GM19025 (cell line): Measurements from ENCODE around the gene SERPINB1.
"Not testable (repeated sequence)": the region's sequence is repeated elsewhere in the genome, so short reads cannot be mapped to it uniquely, and the experiment has no call there.

ENCODE experiments used
- ATAC-seq: cut with Tn5 transposase; IDR thresholded peaks from one replicate; pipeline ENCODE4 v1.9.1; 2021; ENCODE audit warnings: mild to moderate bottlenecking, low read depth, moderate library complexity; ENCODE audit not compliant: unreplicated experiment

Gene SERPINB1

DNA sequence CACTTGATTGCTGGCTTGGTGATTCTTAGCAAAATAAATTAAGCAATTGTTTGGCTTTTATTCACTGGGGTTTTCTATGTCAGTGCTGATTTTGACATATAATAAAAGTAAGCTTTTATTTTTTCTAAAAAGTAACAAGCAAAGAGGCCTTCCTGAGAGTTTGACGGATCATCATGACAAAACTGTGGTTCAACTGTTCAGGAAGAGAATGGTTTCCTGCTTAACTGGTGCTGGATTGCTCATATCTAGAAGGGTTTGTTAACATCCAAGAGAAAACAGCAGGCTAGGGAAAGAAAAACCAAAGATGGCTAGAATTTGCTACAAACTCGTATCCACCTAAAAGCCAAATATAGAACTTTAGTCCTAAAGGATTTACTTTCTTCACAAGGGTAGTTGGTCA is 21.2 kb downstream of the SERPINB1 start:
- no peak for ATAC-seq

DNA sequence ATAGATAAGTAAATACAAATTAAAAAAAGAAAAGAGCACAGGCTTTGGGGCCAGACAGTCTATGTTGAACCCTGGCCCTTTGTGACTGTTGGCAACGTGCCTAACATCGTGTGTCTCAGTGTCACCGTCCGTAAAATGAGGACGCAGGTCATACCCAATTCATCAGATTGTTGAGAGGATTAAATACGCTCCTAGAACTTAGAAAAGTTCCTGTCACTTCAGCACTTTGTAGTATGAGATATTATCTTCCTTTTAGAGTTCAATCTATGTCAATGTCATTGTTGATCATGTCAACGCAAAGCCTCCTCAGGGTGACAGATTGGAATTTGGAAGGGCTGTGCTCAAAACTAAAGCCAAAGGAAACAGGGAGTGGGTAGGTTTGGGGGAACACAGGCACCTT is 21.7 kb downstream of the SERPINB1 start:
- ATAC-seq: no peak

DNA sequence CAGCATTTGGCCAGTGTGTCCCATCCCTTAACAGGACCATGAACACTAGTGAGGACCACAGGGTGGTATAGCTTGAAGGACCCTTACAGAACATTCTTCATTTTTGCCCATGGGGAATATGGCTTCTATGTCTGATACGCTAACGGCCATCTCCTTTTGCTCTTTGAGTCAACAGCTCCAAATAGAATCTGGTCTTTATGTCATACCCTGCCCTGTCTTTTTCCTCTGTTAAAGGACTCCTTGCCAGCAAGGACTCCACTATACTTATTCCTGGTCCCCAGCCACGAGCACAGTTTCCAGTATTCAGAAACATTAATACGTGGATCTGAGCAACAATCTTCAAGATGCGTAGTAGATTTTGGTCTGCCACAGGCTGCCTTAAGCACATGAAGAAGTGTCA is 22.5 kb downstream of the SERPINB1 start:
- ATAC-seq: no peak

DNA sequence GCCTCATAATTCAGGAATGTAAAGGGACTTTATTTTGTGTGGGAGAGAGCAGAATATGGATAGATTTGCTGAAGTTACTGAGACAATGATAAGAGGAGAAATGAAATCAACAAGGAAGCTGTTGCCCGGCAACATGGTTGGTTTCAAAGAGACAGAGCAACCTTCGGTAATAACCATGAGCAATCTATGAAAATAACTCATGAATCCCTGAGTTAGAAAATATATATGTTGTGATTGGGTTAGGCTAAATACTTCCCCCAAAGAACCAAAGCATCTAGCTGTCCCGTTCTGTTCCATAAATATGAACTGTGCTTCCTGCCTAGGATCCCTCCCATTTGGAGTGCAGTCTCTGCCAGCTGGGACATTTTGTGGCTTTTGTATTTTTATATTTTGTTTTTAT is 23.1 kb downstream of the SERPINB1 start:
- ATAC-seq: no peak

DNA sequence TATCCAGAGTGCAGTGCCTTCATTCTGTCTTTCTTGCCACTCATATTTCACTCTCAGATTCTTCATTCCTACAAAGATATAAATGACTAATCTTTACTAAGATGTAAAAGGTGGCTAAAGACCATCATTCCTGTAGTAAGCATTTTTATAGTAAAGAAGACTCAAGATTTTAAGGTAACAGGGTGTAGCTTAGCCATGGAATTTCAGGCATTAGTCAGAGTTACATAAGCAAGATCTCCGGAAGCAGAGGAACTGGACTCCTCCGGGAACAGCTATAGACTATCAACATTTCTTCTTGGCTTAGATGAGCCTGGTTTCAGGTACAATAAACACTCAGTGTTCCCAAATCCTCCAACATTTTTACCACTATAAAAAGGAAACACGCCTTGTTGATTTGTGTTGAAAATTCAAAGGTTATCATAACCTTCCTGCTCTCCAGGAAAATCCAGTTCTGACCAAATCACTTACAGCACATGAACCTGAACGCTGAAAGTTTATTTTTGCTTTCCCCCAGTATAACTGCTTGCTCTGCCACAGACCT is 23.7 kb downstream of the SERPINB1 start:
- ATAC-seq: no peak

DNA sequence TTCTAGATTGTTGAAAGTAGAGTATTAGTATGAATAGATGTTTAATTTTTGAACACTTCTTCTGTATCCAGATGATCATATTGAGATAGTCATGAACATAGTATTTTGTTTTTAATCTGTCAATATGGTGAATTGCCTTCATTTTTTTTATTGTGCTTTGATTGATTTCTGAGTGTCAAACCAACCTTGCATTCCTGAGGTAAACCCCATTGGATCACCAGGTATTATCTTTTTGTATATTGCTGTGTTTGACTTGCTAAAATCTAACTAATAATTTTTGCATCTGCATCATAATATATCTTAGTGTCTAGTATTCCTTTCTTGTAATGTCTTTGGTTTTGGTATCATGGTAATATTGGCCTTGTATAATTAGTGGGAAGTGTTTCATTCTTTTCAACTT is 25.5 kb downstream of the SERPINB1 start:
- ATAC-seq: no peak

DNA sequence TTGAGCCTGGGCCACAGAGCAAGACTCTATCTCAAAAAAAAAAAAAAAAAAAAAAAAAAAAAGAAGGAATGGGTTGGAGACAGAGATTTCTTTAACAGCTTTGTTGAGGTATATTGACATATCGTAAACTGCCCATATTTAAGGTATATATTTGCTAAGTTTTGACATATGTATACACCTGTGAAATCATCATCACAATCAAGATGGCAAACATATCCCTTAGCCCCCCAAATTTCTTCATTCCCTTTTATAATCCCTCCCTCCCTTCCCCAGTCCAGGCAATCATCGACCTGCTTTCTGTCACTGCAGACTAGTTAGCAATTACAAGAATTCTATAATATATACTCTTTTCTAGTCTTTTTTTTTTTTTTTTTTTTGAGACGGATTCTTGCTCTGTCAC is 29.0 kb downstream of the SERPINB1 start:
- no peak for ATAC-seq

DNA sequence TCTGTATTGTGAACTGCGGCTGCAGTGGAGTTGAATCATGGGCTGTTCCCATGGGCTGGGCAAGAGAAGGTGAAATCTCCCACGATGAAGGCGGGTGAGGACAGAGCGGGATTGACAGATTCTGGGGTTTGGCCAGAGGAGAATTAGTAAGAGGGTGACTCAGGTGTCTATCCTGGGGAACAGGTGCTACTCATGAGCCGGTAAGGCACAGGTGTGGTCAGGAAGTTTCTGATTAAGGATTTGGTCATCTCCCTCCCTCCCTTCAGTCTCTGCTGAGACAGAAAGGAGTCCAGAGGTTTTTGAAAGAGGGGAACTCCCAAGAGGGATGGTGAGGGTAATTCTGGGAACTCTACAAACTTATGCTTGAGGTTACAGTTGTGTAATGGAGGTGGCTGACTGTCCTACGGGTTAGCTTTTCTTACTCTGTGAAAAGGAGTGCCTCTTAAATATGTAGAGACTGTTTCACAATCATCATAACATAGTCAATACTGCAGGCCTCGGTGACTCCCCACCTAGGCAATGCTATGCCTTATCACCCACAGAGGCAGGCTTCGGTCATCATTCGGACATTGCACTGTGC is 31.5 kb downstream of the SERPINB1 start:
- no peak for ATAC-seq

DNA sequence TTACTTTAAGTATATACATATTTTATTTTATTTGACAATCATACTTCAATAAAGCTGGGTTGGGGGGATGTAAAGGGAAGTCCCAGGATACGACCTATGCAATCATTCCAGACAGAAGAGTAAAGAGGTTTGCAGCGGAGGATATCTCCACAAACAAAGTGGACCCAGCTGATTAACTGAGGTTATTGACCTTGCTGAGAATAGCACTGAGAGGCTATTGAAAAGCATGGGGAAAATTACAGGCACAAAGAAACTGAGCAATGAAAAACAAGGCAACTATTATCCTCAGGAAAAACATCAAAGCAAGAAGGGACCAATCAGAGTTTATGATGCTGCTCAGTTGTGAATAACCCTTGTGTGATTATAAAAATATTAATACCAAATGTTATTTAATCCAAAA is 32.6 kb downstream of the SERPINB1 start:
- ATAC-seq: no peak

DNA sequence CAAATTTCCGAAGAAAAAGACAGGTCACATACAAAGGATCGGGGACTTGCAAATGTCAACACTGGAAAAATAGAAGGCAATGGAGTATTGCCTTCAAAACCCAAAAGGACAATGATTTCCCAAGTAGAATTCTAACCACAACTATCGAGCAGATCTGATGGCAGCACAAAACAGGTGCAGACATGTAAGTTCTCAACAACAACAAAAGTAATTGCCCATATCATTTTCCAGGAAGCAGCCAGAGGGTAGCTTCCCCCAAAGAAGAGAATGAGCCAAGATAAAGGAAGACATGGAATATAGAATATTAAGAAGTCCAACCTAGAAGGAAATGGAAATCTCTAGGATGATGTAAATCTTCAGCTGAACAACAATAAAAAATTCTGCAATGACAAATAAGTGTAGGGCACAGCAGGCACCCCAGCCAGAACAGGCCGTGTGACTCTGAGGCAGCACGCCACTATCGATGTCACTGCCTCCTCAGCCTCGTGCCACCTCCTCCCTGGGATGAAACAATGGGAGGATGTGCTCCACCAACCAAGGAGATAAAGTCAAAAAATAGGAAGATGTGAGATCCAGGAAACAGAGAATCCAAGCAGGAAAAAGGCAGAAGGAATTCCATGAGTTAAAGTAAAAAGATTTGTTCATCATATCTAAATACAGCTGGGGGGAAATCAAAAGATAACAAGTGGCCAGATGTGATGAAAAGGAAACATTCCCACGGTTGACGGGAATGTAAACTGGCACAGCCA is 34.1 kb downstream of the SERPINB1 start:
- ATAC-seq: no peak

DNA sequence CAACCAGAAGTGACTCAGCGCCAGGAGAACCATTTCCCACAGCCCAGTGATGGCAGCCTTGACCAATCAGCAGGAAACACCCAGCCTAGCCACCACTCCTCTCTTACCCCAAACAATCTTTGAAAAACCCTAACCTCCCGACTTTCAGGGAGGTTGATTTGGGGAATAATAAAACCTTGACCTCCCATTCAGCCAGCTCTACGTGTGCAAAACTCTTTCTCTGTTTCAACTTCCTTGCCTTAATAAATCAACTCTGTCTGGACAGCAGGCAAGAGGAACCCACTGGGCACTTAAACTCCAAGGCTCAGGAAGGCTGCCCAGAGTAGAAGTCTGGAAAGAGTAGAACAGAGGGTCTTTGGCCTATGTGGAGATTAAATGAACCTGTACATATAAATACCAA is 35.0 kb downstream of the SERPINB1 start:
- no peak for ATAC-seq

DNA sequence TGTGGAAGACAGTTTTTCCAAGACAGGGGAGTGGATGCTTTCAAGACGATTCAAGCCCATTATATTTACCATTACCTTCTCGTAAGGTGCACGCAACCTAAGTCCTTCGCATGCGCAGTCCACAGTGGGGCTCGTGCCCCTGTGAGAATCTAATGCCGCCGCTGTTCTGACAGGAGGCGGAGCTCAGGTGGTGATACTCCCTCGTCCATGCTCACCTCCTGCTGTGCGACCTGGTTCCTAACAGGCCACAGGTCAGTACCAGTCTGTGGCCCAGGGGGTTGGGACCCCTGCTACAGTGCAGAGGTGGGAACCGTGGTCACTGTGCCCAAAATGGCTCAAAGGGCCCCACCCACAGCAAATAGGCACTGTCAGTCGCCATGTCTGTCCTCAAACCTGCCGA is 36.6 kb downstream of the SERPINB1 start:
- ATAC-seq: no peak

DNA sequence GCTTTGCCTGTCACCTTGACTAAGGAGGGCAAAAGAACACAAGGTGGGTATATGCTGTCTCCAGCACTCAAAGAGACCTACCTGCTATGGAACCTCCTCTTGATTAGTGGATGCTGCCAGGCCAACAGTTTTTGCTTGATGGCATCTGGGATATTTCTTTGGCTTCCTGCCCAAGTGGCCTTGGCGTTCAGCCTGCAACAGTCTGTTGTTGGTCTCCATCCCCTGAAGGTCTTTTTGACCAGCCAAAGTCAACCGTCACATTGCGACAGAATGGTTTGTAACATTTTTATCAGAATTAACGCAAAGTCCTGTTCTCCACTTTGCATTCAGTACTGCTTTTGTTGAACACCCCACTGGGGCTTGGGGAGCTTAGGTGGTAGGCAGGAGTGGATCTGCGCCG is 37.1 kb downstream of the SERPINB1 start:
- ATAC-seq: no peak

DNA sequence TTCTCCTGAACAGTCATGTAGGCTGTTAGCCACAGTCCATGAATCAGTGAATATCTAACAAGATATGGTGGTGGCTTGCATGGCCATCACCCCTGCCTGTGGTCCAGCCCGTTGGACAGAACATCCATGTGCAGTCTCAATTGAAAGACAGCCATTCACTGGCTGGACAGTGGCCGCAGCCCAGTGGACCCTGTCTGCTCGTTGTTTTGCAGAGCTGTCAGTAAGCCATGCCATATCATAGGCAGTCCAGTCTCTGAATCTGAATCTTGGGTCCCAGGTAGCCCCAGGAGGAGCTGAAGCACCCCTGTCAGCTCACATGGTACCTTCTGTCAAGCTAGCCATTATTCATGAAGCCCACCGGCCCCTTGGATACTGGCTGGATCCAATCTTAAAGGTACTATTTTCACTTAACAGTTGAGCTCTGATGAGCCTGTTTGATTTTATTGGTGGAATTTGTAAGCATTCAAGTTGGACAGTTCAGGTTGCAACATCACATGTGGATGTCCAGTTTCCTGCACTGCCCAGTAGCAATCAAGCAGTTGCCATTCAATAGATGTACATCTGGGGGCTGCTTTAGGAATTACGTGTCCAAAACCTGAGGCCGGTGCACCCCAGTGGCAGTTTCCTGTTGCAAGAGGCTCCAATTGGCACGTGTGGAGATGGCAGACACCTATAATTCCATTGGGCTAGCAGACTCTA is 37.8 kb downstream of the SERPINB1 start:
- no peak for ATAC-seq

DNA sequence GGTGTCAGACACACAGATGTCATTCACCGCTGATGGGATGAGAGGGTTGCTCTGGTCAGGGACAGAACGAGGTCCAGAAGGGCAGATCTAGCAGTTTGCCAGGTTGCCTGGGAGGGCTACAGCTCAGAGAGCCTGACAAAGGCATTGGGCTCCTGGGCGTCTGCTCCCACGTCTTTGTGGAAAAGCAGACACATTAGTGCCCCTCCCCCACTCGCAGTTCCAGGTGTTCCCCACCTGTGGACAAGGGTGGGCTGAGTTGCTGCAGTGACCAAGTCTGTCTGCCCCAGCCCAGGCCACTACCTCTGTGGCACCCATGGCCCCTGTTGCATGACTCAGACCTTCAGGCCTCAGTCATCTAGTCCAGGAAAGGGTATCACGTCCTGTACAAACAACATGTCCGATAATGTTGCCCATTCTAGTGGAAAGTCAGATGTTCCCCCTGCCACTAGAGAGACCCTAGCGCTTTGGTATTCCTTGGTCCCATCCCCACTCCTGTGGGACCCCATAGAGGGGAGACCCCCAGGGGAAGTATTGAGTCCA is 39.1 kb downstream of the SERPINB1 start:
- no peak for ATAC-seq

DNA sequence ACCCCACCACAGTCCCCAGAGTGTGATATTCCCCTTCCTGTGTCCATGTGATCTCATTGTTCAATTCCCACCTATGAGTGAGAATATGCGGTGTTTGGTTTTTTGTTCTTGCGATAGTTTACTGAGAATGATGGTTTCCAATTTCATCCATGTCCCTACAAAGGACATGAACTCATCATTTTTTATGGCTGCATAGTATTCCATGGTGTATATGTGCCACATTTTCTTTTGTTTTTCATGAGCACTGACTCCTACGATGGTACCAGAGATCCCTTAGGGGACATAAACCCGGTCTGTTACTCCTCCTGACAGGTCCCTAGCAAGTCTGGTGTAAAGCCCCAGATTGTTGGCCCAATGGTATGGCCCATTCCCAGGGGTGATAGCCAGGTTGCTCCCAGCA is 40.0 kb downstream of the SERPINB1 start:
- ATAC-seq: not testable (repeated sequence)

DNA sequence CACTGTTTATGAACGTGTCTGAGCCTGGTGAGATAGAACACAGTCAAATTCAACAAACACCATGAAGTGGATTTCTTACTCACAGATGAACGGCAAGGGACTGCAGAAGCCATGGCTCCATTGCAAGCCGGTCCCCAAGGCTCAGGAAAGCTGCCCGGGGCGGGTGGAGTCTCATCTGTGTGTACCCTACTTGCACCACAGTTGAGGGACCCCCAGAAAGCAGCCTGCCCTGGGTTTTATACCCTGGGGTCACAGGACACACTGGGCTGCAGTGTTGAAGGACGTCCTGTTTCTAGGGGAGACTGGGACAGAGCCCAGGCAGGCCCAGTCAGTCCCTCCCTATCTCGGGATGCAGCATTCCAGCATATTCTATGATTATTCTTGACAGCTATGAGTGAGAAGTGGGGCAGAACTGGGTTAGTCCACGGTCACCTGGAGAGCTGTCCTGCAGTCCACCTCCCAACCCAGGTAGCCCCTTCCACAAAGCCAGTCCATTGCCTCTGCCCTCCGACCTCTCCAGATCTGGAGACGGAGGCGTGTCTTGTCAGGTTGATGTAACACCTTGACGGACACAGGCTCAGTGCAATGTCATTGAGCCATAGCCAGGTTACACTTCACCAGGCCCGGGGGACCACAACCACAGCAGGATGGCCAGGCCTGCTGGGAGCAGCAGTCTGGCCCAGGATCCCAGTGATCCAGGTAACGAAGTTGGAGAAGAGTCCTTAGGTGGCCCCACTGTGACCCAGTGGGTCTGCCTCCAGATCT is 40.9 kb downstream of the SERPINB1 start:
- ATAC-seq: no peak

DNA sequence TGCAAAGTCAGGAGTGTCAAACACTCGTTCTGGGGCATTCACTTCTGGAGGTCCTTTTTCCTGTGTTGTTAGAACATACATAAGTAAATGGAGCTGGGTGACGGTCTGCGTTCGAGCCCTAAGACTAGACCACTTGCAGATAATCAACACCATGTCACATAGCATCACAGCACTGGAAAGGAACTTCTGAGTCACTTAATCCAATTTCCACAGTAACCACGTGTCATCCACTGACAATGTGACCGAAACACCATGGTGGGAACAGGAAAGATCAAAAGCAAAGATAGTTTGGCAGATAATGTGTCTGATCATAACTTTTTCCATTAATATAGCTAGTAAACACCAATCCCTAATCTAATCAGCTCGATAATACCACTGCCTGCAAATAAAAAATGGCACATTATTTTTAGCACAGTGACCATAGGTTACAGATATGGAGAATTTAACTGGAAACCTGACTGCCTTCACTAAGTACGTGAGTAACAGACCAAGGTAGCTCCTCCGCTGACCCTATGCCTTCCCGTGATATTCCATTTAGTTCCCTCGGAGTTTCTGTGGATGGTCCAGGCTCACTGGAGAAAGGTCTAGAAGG is 41.6 kb downstream of the SERPINB1 start:
- ATAC-seq: no peak

DNA sequence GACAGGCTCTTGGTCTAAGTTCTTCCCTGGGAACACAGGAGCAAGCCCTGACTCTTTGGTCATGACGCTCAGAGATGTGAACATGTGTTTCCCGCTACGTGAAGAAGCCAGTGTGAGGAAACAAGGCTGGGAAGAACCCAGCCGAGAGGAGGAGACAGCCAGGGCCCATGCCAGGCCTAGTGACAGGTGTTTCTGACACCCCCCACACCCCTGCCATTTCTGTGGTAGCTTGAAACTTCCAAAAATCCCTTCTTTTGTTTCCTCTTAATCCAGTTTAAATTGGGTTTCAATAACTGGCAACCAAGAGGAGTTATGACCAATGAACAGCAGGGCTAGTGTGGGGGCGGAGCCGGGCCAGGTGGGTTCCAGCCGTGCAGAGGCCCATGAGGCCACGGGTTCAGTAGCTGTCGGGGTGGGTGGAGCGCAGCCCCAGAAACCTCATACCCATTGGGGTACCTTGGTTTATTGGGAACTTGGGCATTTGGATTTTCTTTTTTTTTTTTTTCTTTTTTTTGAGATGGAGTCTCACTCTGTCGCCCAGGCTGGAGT is 43.0 kb downstream of the SERPINB1 start:
- no peak for ATAC-seq

DNA sequence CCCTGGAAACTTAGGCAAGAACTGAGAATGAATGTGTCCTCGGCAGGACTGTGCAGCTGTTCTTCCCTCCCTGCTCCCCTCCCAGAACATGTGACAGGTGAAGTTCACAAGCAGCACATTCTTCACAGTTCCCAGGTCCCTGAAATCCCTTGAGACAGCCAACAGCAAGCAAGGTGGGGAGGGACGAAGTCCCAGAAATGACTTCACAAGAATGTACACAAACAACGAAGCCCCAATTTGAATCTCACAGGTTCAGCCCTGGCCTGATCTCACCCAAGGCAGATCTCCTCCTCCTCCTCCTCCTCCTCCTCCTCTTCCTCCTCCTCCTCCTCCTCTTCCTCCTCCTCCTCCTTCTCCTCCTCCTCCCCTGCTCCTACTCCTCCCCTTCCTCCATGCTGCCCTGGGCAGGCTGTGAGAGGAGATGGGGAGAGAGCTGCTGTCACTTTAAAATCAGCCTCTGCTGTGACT is 44.1 kb downstream of the SERPINB1 start:
- no peak for ATAC-seq
